OCI-LY1 (cell line): Measurements from ENCODE around the gene RANBP9.

Experiments
- CTCF ChIP-seq: fragments of 200-600 bp; sonication (generic), shearing (Covaris generic); IDR thresholded peaks from 2 replicates; pipeline ENCODE4 v1.5.1; 2017; ENCODE audit warnings: mild to moderate bottlenecking, antibody characterized with exemption, low read length, moderate library complexity, mixed read lengths
- EZH2 ChIP-seq: fragments of 200-600 bp; sonication (generic), shearing (Covaris generic); IDR thresholded peaks from 2 replicates; pipeline ENCODE4 v1.8.0; 2017; ENCODE audit warnings: borderline replicate concordance, mixed run types, mild to moderate bottlenecking, antibody characterized with exemption, low read length, moderate library complexity, mixed read lengths

GRCh38 chr6:13709689-13710551, 1.7 kb downstream of the RANBP9 start:
- TF ChIP-seq EZH2 = no peak
- TF ChIP-seq CTCF = no peak
